Mucosa of rectum (tissue), 2 donors: ENCODE measurements around the gene MS4A10.
A peak's percentile ranks its signal among the peaks of the same experiment; 100 is the strongest.

Source experiments
- H3K27ac ChIP-seq, 2 donors: one replicate each; pipeline ENCODE4 v1.7.0; 2013; ENCODE audit warnings: inconsistent platforms in 2 of 2, low read depth in 2 of 2, low read length in 2 of 2
- H3K27me3 ChIP-seq, 2 donors: one replicate each; pipeline ENCODE4 v1.7.0; 2013; ENCODE audit warnings: low read length in 2 of 2; ENCODE audit not compliant: control insufficient read depth in 2 of 2, insufficient read depth in 2 of 2
- H3K36me3 ChIP-seq, 2 donors: one replicate each; pipeline ENCODE4 v1.7.0; 2013; ENCODE audit warnings: low read length in 2 of 2; ENCODE audit not compliant: control insufficient read depth in 2 of 2, insufficient read depth in 2 of 2
- H3K4me1 ChIP-seq, 2 donors: one replicate each; pipeline ENCODE4 v1.7.0; 2013; ENCODE audit warnings: low read length in 2 of 2, mild to moderate bottlenecking in 1 of 2; ENCODE audit not compliant: control insufficient read depth in 2 of 2, insufficient read depth in 2 of 2
- H3K4me3 ChIP-seq, 2 donors: one replicate each; pipeline ENCODE4 v1.7.0; 2013; ENCODE audit warnings: low read length in 2 of 2
- H3K9ac ChIP-seq, 2 donors: one replicate each; pipeline ENCODE4 v1.7.0; 2013; ENCODE audit warnings: low read length in 2 of 2, low read depth in 1 of 2, mild to moderate bottlenecking in 1 of 2
- H3K9me3 ChIP-seq, 2 donors: one replicate each; pipeline ENCODE4 v1.7.0; 2013; ENCODE audit warnings: low read length in 2 of 2; ENCODE audit not compliant: control insufficient read depth in 2 of 2
- donor health status: healthy.
- donor health status: Normal muscosa, but diverticular disease.

The MS4A10 gene

GRCh38 chr11:60798631-60799030 lies 13.5 kb downstream of the MS4A10 start:
- peaks cover 0 to 4% of the 10 kb centered on the region in 2 donors for H3K27me3 ChIP-seq
- no peak overlapping the region for H3K9ac ChIP-seq
- H3K27ac ChIP-seq, result no peak overlapping the region
- no peaks in the 10 kb centered on the region for H3K9me3 ChIP-seq
- H3K4me3 ChIP-seq, result no peak overlapping the region
- H3K36me3 ChIP-seq, result no peaks in the 10 kb centered on the region
- H3K4me1 ChIP-seq, result no peaks in the 10 kb centered on the region

DNA sequence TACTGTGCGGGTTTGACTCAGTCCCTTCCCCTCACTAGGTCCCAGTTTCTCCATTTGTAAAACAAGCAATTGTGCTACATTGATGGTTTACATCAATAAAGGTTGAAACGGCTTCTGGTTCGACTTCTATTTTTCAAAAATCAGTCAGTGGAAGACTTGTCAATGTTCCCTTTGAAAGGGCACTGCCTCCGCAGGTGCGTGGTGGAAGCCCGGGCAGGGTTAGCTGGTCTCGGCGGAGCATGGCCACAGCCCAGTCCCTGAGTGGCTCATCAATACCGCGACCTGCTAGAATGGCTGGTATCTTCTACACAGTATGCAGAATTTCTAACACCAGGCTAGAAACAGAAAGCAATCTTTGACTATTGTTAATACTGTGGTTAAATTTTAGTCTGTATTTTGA lies 16.1 kb downstream of the MS4A10 start:
- no peaks in the 10 kb centered on the region for H3K9me3 ChIP-seq
- H3K4me1 ChIP-seq, result no peaks in the 10 kb centered on the region
- H3K27me3 ChIP-seq, result peaks cover 0 to 4% of the 10 kb centered on the region in 2 donors
- H3K4me3 ChIP-seq, result no peak overlapping the region
- H3K27ac ChIP-seq, result no peak overlapping the region
- H3K9ac ChIP-seq, result no peak overlapping the region
- no peaks in the 10 kb centered on the region for H3K36me3 ChIP-seq

- Histone ChIP-seq H3K4me3 (no peak overlapping the region), H3K9me3 (no peaks in the 10 kb centered on the region), H3K36me3 (no peaks in the 10 kb centered on the region), H3K27ac (no peak overlapping the region), H3K9ac (no peak overlapping the region), H3K4me1 (no peaks in the 10 kb centered on the region), H3K27me3 (peaks cover 0 to 4% of the 10 kb centered on the region in 2 donors)
These were observed 18.3 kb downstream of the MS4A10 start for GRCh38 chr11:60803273-60803936.

- H3K36me3 ChIP-seq, result no peaks in the 10 kb centered on the region
- no peak overlapping the region for H3K9ac ChIP-seq
- no peak overlapping the region for H3K4me3 ChIP-seq
- no peak overlapping the region for H3K27ac ChIP-seq
- peaks cover 0 to 1% of the 10 kb centered on the region in 2 donors for H3K27me3 ChIP-seq
- peaks cover 2 to 13% of the 10 kb centered on the region in 2 donors for H3K4me1 ChIP-seq
- H3K9me3 ChIP-seq, result no peaks in the 10 kb centered on the region
These were observed 24.1 kb downstream of the MS4A10 start for GRCh38 chr11:60809249-60809648.

DNA sequence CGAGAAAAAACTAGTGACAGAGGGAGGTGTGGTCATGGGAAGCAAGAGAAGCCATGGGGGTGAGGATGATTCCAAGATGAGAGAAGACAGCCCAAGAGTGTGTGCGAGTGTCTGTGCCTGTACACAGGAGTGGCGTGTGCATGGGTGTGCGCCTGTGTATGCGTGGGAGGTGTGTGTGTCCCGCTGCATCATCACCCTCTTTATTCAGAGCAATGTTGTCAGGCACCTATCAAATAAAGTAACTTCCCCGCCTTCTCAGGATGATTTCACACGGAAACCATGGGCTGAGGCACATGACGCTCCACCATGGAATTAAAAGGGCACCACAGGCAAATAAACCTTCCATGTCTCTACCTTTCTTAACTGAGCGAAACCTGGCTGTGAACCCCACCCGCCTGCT lies 24.6 kb downstream of the MS4A10 start:
- H3K4me3 ChIP-seq, result no peak overlapping the region
- H3K9ac ChIP-seq, result no peak overlapping the region
- peaks cover 2 to 13% of the 10 kb centered on the region in 2 donors for H3K4me1 ChIP-seq
- no peaks in the 10 kb centered on the region for H3K36me3 ChIP-seq
- H3K27ac ChIP-seq, result no peak overlapping the region
- H3K9me3 ChIP-seq, result no peaks in the 10 kb centered on the region
- H3K27me3 ChIP-seq, result peaks cover 0 to 1% of the 10 kb centered on the region in 2 donors

GRCh38 chr11:60810151-60810550 lies 25.0 kb downstream of the MS4A10 start:
- no peaks in the 10 kb centered on the region for H3K36me3 ChIP-seq
- H3K27me3 ChIP-seq, result peaks cover 0 to 1% of the 10 kb centered on the region in 2 donors
- peak overlapping the region in 1 of 2 donors; percentile 25 for H3K27ac ChIP-seq
- H3K4me1 ChIP-seq, result peaks cover 2 to 13% of the 10 kb centered on the region in 2 donors
- no peak overlapping the region for H3K4me3 ChIP-seq
- no peak overlapping the region for H3K9ac ChIP-seq
- no peaks in the 10 kb centered on the region for H3K9me3 ChIP-seq

DNA sequence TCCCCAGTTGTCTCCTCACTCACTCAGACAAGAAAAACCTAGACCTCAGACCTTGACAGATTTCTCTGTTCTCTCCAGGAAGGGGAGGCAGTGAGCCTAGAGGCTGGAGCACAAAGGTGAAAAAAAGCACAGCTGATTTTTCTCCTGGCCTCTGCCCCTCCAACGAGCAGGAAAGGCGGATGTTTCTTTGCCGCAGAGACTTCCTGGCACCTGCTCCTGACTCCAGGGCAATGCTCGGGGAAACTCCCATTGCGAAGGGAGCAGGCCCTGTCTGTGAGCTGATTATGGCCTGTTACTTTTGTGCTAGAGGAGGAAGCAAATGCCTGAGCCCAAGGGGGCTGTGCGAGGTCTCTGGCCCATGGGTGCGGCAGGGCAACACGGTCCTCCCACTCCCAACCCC lies 25.4 kb downstream of the MS4A10 start:
- Histone ChIP-seq H3K27ac (peak overlapping the region; percentile 32 to 54), H3K4me3 (no peak overlapping the region), H3K4me1 (peaks cover 2 to 13% of the 10 kb centered on the region in 2 donors), H3K9me3 (no peaks in the 10 kb centered on the region), H3K9ac (peak overlapping the region in 1 of 2 donors; percentile 4), H3K36me3 (no peaks in the 10 kb centered on the region), H3K27me3 (peaks cover 0 to 1% of the 10 kb centered on the region in 2 donors)

DNA sequence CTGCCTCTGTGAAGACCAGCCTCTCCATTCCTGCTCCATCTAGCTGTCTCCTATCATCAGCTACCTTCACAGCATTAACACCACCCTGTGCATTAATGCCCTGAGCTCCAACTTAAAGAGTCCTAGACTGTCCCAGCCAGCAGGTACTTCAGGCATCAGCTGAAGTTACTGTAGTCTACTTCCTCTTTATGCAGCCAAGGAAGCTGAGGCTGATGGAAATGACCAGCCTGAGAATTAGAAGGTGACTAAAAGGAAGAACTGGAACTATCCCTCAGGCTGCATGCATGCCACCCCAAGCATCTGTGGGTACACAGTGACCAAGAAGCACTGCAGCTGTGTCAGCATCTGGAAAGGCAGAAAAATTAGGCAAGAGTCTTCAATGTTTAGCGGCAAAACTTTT lies 28.2 kb downstream of the MS4A10 start:
- H3K4me3 ChIP-seq, result no peak overlapping the region
- peaks cover 2 to 13% of the 10 kb centered on the region in 2 donors for H3K4me1 ChIP-seq
- H3K9me3 ChIP-seq, result peaks cover 4 to 8% of the 10 kb centered on the region in 2 donors
- H3K27ac ChIP-seq, result no peak overlapping the region
- no peak overlapping the region for H3K9ac ChIP-seq
- H3K36me3 ChIP-seq, result no peaks in the 10 kb centered on the region
- H3K27me3 ChIP-seq, result peaks cover 0 to 1% of the 10 kb centered on the region in 2 donors

DNA sequence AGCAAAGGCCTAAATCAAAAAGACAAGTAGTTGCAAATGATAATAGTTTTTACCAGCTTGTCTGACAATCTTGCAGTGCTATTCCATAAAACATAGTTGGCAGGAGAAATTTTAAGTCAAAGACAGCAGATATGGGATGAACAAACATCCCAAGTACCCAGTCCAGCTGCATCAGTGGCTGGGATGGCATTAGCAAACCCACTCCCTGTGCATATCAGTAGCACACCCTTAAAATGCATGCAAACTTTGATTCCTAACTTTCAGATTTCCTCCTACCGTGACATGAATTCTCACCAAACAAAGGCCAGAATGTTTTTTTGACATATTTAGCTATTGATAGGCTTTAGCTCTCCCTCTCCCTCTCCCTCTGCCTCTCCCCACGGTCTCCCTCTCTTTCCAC lies 29.0 kb downstream of the MS4A10 start:
- Histone ChIP-seq H3K9ac (no peak overlapping the region), H3K4me1 (peaks cover 2 to 13% of the 10 kb centered on the region in 2 donors), H3K9me3 (peaks cover 4 to 8% of the 10 kb centered on the region in 2 donors), H3K27me3 (peaks cover 0 to 1% of the 10 kb centered on the region in 2 donors), H3K36me3 (no peaks in the 10 kb centered on the region), H3K4me3 (no peak overlapping the region), H3K27ac (no peak overlapping the region)

DNA sequence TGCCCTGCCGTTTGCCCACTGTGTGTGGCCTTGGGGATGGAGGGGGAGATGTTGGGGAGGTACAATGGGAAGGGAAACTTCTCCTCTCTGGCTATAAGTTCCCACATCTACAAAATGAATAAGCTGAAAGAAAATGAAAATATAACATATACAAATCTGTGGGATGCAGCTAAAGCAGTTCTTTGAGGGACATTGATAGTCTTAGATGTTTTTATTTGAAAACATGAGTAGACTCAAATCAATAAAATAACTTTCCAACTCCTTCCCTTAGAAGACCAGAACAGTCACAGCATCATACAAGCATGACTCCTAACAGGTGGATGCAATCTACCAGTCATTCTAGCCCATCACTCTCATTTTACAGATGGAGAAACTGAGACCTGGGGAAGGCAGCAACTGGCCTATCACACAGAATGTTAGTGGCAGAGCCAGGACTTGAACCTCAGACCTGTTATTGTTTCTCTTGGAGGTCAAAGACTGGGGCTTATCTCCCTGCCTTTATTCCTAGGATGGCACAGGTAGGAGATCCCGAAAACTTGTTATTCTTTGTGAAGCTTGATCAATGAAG lies 31.5 kb downstream of the MS4A10 start:
- Histone ChIP-seq H3K27ac (no peak overlapping the region), H3K27me3 (no peaks in the 10 kb centered on the region), H3K36me3 (no peaks in the 10 kb centered on the region), H3K4me3 (no peak overlapping the region), H3K9me3 (peaks cover 4 to 8% of the 10 kb centered on the region in 2 donors), H3K9ac (no peak overlapping the region), H3K4me1 (no peaks in the 10 kb centered on the region)
